ENCODE results near the gene TPCN1. TPM values are rescaled to one million over a fixed set of nuclear protein-coding genes. Genes with fewer than 3 reads are reported as not detected.

The TPCN1 gene
- total RNA-seq, 1 experiment from 2014 or later = 32.7 TPM

DNA sequence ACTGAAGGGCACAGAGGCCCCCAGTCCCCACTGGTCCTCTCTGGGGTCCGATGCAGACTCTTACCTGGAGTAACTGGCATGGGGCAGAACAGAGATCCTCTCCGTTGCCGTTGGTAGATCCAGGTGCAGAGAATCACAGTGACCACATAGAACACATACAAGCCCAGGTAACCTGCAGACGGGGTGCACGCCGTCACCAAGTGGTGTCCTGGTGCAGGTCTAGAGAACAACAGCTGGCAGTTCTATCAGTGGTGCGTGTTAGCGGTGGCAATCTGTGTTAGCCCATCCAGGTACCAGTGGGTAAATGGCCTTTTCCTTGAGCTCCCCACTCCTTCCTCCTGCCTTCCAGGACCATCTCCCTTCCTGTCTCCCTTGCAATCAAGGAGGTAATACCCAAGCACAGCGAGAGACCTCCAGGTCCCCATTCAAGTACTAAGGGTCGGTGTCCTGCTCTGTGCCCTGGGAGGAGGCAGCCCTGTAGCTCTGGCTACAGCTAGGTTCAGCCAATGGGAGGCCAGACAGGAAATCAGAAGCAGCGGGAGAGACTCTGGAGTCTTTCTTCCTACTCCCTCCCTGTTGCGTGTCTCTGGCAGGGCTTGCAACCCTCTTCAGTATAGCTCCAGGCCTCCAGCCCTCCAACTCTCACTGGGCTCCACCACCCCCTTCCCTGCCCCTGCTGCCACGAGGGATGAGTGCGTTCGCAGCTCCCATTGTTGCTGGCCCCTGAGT is 97.8 kb downstream of the TPCN1 start:
- H3K4me3 Mint-ChIP-seq = no peak overlapping the region
- DNase-seq (ENCODE audit: low spot score) = no peak
- ChIA-PET CTCF (interaction anchor here (3.2 kb wide), 1 partner anchor 106 kb away, joined by 17 read pairs; no protein-coding TSS in a partner anchor), POLR2A (no interaction called here)
- no peaks in the 10 kb centered on the region for H3K4me1 Mint-ChIP-seq
- TF ChIP-seq, protein P1, sequence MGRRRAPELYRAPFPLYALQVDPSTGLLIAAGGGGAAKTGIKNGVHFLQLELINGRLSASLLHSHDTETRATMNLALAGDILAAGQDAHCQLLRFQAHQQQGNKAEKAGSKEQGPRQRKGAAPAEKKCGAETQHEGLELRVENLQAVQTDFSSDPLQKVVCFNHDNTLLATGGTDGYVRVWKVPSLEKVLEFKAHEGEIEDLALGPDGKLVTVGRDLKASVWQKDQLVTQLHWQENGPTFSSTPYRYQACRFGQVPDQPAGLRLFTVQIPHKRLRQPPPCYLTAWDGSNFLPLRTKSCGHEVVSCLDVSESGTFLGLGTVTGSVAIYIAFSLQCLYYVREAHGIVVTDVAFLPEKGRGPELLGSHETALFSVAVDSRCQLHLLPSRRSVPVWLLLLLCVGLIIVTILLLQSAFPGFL (CRISPR knock-in tag; IDR thresholded peaks at IDR 0.05; ENCODE audit: borderline replicate concordance) = no peak
- TF ChIP-seq ZNF121 (CRISPR knock-in tag; IDR thresholded peaks at IDR 0.05) = no peak
- TF ChIP-seq ATF6 (CRISPR knock-in tag; IDR thresholded peaks at IDR 0.05) = no peak
- no peak for TF ChIP-seq FOXP1 (CRISPR knock-in tag; IDR thresholded peaks at IDR 0.05; ENCODE audit: borderline replicate concordance)
- TF ChIP-seq CREB1 (CRISPR knock-in tag; IDR thresholded peaks at IDR 0.05) = no peak
- no peak for TF ChIP-seq ZNF396 (CRISPR knock-in tag; IDR thresholded peaks at IDR 0.05; ENCODE audit: borderline replicate concordance)
- TF ChIP-seq, protein P2, sequence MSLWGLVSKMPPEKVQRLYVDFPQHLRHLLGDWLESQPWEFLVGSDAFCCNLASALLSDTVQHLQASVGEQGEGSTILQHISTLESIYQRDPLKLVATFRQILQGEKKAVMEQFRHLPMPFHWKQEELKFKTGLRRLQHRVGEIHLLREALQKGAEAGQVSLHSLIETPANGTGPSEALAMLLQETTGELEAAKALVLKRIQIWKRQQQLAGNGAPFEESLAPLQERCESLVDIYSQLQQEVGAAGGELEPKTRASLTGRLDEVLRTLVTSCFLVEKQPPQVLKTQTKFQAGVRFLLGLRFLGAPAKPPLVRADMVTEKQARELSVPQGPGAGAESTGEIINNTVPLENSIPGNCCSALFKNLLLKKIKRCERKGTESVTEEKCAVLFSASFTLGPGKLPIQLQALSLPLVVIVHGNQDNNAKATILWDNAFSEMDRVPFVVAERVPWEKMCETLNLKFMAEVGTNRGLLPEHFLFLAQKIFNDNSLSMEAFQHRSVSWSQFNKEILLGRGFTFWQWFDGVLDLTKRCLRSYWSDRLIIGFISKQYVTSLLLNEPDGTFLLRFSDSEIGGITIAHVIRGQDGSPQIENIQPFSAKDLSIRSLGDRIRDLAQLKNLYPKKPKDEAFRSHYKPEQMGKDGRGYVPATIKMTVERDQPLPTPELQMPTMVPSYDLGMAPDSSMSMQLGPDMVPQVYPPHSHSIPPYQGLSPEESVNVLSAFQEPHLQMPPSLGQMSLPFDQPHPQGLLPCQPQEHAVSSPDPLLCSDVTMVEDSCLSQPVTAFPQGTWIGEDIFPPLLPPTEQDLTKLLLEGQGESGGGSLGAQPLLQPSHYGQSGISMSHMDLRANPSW (CRISPR knock-in tag; conservative IDR thresholded peaks at IDR 0.05; ENCODE audit: low read depth) = no peak
- no peak for TF ChIP-seq MLX (CRISPR knock-in tag; IDR thresholded peaks at IDR 0.05)
- TF ChIP-seq FOXJ3 (CRISPR knock-in tag; IDR thresholded peaks at IDR 0.05; ENCODE audit: borderline replicate concordance) = no peak
- TF ChIP-seq, protein P3, sequence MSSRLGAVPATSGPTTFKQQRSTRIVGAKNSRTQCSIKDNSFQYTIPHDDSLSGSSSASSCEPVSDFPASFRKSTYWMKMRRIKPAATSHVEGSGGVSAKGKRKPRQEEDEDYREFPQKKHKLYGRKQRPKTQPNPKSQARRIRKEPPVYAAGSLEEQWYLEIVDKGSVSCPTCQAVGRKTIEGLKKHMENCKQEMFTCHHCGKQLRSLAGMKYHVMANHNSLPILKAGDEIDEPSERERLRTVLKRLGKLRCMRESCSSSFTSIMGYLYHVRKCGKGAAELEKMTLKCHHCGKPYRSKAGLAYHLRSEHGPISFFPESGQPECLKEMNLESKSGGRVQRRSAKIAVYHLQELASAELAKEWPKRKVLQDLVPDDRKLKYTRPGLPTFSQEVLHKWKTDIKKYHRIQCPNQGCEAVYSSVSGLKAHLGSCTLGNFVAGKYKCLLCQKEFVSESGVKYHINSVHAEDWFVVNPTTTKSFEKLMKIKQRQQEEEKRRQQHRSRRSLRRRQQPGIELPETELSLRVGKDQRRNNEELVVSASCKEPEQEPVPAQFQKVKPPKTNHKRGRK (CRISPR knock-in tag; IDR thresholded peaks at IDR 0.05; ENCODE audit: borderline replicate concordance) = no peak
- TF ChIP-seq CDX4 (CRISPR knock-in tag; IDR thresholded peaks at IDR 0.05; ENCODE audit: borderline replicate concordance) = no peak
- TF ChIP-seq OVOL2 (CRISPR knock-in tag; IDR thresholded peaks at IDR 0.05; ENCODE audit: borderline replicate concordance) = no peak
- TF ChIP-seq ZNF219 (CRISPR knock-in tag; IDR thresholded peaks at IDR 0.05; ENCODE audit: borderline replicate concordance) = no peak
- TF ChIP-seq, protein P4, sequence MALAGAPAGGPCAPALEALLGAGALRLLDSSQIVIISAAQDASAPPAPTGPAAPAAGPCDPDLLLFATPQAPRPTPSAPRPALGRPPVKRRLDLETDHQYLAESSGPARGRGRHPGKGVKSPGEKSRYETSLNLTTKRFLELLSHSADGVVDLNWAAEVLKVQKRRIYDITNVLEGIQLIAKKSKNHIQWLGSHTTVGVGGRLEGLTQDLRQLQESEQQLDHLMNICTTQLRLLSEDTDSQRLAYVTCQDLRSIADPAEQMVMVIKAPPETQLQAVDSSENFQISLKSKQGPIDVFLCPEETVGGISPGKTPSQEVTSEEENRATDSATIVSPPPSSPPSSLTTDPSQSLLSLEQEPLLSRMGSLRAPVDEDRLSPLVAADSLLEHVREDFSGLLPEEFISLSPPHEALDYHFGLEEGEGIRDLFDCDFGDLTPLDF (CRISPR knock-in tag; IDR thresholded peaks at IDR 0.05) = no peak
- H3K36me3 Mint-ChIP-seq = peaks cover 20% of the 10 kb centered on the region
- ATAC-seq = peak; percentile 63
- H3K27ac Mint-ChIP-seq = no peak overlapping the region
- H3K9me3 Mint-ChIP-seq = peaks cover 12% of the 10 kb centered on the region
- no peaks in the 10 kb centered on the region for H3K27me3 Mint-ChIP-seq (ENCODE audit: low read depth)
